HG03469 (cell line): ENCODE data around the gene MAP2K5.

ENCODE experiments used
- ATAC-seq: cut with Tn5 transposase; IDR thresholded peaks from one replicate; pipeline ENCODE4 v1.9.1; 2021; ENCODE audit warnings: mild to moderate bottlenecking, moderate library complexity, moderate number of reproducible peaks; ENCODE audit not compliant: unreplicated experiment

MAP2K5 gene

DNA sequence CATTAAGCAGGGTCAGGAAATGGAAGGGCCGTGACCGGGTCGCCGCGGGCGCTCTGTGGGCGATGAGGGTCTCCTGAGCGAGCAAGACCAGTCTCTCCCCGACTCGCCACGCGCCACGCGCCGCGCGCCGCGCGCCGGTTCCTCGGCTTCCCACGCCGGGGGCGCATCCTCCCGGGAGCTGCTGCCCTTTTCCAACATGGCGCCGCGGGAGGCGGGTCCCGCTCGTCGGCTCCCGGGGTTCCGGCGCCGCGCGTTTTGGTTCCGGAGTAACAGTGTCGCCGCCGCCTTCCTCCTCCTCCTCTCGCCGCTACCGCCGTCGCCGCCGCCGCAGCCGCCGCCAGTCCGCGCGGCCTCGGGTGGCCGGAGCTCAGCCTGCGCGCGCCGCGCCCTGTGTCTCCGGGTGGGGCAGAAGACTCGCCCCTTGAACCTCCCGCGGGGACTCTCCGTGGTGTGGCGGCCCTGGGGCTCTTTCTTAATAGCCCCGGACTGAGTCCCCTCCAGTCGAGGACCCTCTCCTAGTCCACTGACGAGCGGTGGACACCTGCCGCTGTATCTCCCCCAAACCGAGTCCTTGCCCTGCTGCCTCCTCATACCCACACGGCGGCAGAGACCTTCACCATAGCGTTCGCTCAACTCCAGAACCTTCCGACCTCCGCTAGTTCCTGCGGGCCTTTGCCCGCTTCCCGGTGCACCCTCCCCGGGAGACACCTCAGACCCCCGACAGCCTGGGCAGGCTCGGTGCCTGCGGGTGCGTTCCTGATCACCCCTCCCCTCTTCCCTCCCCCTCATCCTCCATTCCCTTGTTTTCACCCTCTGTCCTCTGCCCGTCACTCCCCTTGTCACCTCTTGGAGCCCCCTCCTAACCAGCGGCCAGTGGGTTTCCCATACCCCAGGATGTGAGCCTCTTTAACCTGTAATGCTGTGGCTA is at the start of gene MAP2K5:
Gene MAP2K5 (plus strand): TSS at position 284 of the 928 bp plus-strand sequence. CDS start 633 bp downstream, at position 917.
- no peak for ATAC-seq

DNA sequence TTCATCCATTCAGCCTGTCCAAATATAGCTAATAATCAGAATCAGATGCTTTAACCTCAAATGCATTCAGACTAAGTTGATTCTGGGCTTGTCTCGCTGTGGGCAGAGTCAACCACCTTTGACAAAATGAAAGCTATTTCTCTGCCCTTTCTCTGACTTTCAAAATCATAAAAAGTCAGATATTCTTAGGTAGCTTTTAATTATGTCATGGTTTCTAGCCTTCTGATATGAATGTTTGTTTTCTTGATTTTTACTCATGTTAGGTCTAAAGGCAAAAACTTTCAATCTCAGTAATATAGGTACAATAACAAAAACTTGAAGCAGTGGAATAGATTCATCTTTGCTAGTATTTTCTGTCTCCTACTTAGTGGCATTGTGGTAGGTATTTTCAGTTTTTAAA is 46.9 kb upstream of the MAP2K5 start:
- ATAC-seq, result no peak

DNA sequence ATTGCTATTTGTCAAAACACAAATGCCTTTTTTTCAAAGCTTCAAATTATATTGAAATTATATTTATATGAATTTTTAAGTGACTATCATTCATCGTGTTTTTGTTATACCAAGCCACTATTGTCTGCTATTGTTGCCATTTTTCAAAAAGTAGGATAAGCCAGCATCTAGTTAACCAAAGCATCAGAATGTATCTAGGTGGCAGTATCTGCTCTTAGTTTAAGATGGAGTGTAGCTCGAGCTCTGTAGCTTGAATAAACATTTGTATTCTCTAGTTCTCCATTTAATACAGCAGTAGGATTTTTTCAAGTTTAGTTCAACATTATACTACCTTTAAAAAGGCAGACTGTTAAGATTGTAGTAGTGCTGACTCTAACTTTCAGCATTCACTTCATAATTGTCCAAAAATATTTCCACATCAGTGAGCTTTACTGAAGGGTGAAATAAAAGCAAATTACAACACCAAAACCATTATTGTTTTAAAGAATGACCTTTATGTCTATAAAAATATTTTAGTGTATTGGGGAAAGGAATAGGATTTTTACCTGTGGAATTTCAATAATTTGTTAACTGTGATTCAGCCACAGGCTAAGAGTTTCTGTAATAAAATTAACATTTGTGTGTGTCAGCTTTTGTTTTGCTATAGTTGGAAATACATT is 41.2 kb upstream of the MAP2K5 start:
- no peak for ATAC-seq

DNA sequence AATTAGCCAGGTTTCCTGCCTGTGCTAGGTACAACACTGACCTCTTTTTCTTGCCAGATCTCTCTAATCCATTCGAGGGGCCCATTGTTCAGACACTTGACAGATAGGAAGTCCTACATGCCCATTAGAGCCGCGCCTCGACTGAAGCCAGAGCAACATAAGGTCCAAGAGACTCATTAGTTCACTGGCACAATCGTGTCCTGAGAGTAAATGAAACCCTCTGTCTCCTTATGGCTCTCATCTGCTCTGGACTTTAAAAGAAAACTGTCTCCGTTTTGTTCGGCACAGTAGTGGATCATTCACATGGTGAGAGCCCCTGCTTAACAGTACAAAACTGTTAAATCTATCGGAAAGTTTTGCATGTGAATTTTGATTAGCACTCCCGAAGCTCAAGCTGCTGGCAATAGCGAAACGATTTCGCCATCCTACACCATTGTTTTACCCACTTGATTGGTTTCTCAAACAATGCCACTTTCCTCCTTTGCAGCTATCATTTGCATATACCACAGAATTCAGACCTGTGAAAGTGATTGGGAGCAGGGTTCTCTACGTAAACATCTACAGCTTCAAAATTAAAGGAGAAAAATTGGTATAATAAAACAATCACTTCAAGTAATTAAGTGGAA is 40.6 kb upstream of the MAP2K5 start:
- no peak for ATAC-seq

DNA sequence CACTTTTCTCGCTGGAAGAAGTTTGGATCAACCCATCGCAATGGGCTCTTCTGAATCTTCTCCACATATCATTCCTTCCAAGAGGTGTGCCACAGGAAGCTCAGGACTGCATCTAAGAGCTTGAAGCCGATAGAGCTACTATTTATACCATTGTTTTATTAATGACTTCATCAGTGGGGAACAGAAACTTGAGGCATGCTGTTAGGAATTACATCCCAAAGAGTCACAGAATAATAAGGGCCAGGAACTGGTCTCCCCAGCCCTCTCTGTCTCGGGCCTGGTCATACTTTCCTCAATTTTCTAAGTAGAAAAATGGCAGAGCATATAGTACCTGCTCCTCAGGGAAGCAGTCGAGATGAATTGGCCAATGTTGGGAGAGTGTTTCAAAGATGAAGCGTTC is 38.4 kb upstream of the MAP2K5 start:
- no peak for ATAC-seq

DNA sequence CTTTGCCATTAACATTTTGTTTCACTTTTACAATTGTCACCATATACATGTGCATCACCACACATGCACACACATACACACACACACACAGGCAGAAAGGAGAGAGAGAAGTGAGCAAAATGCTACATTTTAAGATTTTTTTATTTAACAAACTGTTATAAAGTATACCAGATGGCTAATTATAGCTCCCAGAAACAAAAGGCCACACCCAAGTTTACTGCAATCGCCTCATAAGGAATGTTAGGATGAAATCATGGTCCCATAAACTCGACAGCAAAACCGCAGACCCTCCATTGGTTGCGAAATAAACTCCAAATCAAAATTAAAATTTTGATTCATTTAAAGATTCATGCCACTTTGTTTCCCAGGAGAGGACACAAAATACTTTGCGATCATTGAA is 37.7 kb upstream of the MAP2K5 start:
- ATAC-seq, result no peak

DNA sequence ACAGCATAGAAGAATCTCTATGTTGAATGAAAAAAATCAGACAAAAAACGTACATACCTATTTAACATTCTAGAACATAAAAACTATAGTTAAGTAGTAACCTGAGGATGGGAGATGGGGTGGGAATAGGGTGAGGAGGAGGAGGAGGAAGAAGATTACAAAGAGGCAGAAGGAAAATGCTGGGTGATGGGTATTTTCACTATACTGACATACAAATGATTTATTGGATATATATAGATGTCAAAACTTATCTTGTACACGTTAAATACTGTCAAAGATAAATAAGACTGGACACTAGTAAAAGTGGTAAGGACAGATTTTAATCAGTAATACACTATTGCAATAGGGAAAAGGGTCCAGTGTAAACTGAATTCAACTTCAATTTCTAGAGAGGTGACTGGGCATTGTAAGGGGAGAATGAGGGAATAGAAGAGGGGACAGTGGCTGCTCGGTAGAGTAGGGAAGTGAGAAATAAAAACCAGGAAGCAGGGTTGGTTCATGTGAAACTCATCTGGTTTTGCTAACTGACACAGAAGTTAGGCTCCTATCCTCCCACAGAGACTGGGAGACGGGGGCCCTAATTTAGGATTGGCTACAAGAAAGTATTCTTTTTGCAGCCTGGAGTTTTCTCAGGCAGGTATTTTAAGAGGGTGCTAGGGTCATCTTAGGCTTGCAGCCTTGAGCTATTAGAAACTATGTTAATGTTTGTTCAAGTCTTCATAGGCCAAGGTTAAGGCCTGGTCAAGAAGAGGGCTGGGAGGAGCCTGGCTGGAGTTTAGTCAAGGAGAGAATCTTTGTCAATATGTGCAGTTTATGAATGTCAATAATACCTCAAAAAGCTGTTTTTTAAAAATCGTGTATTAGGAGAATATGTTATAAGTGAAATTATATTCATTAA is 36.6 kb upstream of the MAP2K5 start:
- ATAC-seq, result no peak

DNA sequence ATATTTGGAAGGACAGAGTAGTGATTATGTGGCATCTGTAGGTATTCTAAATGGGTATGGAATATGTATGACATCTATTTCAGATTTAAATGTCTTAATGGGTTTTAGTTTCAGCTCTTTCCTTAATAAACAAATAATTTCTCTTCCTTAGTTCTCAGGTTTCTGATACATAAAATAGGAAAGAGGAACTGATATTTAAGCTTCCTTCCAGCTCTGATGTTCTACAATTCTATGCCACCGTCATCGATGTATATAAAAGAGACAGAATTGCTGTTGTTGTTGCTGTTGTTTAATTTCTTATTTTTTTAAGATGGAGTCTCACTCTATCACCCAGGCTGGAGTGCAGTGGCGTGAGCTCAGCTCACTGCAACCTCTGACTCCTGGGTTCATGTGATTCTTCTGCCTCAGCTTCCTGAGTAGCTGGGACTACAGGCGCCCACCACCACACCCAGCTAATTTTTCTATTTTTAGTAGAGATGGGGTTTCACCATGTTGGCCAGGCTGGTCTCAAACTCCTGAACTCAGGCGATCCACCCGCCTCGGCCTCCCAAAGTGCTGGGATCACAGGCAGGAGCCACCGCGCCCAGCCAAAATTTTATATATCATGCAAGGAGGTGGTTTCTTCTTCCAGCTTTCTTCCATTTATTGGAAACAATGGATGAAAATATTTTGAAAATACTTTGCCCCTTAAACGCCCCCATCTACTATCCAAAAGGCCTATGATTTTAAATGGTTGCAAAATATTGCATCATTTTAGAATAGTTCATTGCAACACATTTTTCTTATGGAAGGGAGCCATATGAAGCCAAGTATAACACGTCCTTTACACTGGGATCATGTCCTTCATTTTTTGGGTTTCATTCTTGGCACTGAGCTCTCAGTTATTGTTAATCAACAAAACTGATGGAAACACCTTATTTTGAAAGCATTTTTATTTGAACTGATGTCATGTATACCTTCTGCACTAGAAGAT is 35.4 kb upstream of the MAP2K5 start:
- no peak for ATAC-seq

DNA sequence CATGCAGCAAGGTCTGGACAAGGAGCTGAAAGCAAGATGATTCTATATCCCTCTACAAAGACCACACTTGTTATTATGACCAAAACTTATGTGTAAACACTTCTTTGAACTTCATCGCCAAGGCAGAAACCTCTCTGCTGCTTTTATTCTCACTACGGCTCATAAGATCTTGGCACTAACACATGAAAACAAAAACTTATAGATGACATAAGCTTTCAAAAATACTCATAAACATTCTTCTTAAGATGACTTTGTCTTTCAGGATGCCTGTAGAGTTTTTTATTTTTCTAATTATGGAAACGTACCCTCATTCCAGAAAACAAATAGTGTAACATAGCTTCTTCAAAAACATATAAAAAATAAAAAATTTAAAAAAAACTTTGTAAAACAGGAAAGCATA is 34.1 kb upstream of the MAP2K5 start:
- no peak for ATAC-seq

DNA sequence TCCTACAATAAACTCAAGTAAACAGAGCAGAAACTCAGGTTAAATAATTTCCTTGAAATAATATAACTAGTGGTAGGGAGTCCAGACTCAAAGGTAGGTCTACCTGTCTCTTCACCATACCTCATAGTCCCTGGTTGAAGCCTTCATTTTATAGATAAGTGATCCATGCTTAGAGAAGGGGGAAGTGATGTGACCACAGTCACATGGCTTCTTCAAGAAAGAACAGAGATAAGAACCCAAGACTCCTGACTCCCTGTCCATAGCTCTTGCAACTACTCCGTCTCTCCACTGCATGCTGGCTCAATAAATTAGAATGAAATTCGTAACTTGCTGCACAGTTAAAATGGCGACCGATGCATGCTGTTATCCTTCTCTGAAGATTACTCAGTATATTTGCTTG is 32.6 kb upstream of the MAP2K5 start:
- no peak for ATAC-seq

DNA sequence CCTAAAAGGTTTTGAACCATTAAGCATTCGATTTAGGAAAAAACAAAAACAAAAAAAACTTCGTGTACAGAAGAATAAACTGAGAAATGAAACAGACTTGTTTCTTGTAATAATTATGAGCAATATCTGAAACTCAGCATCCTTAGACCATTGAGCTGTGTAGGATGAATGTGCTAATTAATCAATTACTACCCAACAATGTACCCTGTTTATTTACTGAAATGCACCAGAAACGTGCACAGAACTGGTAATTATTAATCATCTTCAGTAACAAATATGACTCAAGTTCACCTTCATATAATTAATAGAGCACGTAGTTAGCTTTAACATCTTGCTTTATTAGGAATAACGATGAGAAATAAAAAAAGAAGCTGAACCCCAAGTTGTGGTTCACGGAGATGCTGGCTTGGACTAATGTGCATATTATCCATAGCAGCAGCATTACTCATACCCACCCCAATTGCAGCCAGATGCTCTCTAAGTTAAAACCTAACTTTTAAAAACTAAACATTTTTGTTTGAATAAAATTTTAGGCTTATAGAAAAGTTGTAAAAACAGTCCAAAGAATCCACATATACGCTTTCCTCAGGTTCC is 31.8 kb upstream of the MAP2K5 start:
- ATAC-seq, result no peak

DNA sequence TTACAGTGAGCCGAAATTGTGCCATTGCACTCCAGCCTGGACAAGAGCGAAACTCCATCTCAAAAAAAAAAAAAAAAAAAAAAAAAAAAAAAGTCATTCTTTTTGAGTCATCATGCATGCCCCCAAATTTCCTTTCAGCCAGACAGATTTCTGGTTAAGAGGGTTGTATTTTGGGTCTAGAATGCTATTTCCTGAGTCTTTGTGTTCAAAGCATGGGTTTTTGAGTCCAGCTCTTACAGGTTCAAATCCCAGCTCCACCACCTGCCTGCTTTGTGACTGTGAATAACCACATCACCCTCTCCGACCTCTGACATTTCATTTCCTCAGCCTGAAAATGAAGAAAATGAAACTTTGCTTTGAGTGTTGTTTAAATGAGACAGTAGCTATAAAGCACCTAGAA is 30.9 kb upstream of the MAP2K5 start:
- no peak for ATAC-seq

DNA sequence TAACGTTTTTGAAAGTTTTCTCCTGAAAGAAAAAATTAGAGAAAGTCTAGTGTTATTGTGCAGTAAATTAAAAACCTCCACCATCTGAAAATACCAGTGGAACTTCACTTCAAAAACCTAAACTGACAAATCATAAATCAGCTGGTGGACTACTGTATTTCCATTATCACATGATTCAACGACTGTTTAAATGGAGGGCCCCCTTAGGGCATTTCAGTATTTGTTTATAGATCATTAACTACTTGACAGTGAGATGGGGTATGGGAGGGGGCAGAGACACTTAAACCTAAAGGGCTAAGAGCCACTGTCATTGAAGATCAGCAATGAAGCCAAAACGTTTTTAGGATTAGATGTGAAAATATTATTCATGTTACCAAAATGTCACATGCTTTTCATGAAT is 30.4 kb upstream of the MAP2K5 start:
- no peak for ATAC-seq

DNA sequence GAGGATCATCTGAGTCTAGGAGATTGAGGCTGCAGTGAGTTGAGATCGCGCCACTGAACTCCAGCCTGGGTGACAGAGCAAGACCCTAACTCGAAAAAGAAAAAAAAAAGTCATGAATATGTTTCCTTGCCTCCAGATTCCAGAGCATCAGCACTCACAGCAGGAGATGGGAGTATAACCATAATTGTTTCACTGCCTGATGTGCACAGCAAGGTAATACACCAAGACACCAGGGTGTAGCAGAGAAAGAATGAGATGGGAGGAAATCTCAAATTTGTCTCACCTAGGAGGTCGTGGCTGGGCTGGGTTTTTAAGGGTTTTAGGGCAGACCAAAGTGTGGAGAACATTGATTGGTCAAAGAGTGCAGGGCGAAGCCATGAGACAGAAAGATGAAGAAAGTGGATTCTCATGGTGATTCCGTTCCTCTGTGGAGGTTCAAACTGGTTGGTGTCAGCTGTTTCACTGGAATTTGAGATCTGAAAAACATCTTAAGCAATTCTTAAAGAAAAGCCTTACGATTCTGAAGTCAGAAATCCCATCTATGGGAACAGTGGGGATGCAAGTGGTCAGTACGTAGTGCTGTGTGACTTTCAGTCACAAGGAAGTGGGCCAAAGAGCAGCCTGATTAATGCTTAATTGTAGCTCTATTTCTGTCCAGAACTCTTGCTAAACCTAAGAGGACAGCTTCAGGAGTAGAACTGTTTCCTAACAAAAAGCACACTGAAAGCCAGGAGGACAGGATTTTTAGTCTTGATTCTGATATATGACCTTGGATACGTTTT is 29.4 kb upstream of the MAP2K5 start:
- ATAC-seq, result no peak

DNA sequence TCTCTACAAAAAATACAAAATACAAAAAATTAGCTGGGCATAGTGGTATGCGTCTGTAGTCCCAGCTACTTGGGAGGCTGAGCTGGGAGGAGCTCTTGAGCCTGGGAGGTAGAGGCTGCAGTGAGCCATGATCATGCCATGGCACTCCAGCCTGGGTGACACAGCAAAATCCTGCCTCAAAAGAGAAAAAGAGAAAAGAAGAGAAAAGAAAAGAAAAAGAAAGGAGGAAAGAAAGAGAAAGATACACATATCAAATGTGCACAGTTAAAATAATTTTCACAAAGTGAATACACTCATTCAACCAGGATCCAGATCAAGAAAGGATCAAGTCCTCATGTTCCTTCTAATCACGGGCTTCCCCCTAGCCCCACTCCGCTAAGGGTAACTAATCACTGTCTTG is 27.4 kb upstream of the MAP2K5 start:
- no peak for ATAC-seq

DNA sequence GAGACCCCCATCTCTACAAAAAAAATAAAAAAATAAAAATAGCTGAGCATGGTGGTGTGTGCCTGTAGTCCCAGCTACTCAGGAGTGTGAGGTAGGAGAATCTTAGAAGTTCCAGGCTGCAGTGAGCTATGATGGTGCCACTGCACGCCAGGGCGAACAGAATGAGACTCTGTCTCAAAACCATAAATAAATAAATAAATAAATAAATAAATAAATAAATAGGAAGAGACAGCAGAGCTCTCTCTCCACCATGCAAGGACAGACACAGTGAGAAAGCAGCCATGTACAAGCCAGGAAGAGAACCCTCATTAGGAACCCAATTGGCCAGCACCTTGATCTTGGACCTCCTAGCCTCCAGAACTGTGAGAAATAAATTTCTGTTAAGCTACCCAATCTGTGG is 26.9 kb upstream of the MAP2K5 start:
- ATAC-seq, result no peak

DNA sequence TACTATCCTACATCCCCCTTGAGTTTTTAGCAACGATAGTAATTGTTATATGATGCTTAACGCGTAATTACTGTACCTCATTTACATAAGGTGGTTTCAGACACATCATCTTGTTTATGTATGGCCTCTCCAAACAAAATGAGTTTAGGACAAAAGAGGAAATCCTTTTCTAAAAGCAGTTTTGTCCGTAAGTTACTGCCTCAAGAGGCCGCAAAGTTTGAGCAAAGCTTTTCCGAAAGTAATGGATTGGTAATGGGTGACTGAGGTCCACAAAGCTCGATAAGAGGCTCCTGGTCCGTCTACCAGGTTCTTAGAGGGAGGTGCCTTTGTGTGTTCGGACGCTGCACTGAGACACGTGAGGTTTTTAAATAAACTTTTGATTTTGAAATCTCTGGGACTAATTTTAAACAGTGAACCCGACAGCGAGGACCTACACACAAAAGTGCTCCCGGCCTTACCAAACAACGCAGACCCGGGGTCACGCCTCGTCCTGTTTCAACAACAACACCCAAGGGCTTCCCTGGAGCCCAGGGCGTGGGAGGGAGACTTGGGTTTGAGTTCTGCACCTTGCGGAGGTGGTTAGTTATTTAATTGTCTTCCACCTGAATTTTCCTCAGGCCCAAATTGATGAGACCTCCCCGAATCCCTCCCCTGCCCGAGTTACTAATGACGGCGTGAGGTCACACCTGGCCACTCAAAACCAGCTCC is 22.0 kb upstream of the MAP2K5 start:
- no peak for ATAC-seq
